HCT116 (cell line): ENCODE data around the gene TOMM34.

Source experiments
- EZH2 ChIP-seq: fragments of 200-600 bp; sonication (generic); IDR thresholded peaks from 2 replicates; pipeline ENCODE4 v1.6.1; 2017; ENCODE audit warnings: antibody characterized with exemption, mixed run types
- EZH2phosphoT487 ChIP-seq: fragments of 200-600 bp; IDR thresholded peaks from 2 replicates; pipeline ENCODE4 v1.6.1; 2018; ENCODE audit warnings: antibody characterized with exemption, borderline replicate concordance
- FOSL1 ChIP-seq: IDR thresholded peaks from 2 replicates; pipeline ENCODE4 v1.6.1; 2012; ENCODE audit warnings: low read depth
- POLR2A ChIP-seq: IDR thresholded peaks from 2 replicates; pipeline ENCODE4 v1.7.0; 2011; ENCODE audit warnings: borderline replicate concordance; ENCODE audit not compliant: insufficient read depth, insufficient read length; ENCODE audit errors: extremely low read depth
- POLR2AphosphoS5 ChIP-seq: IDR thresholded peaks from 2 replicates; pipeline ENCODE4 v1.6.1; 2011; ENCODE audit warnings: mild to moderate bottlenecking, low read depth, low read length, moderate library complexity
- RAD21 ChIP-seq: IDR thresholded peaks from 2 replicates; pipeline ENCODE4 v1.6.1; 2012; ENCODE audit warnings: low read depth, mild to moderate bottlenecking
- SIN3A ChIP-seq: IDR thresholded peaks from 2 replicates; pipeline ENCODE4 v1.6.1; 2012; ENCODE audit warnings: low read depth
- SP1 ChIP-seq: IDR thresholded peaks from 2 replicates; pipeline ENCODE4 v1.6.1; 2012; ENCODE audit warnings: low read depth
- SRF ChIP-seq: IDR thresholded peaks from 2 replicates; pipeline ENCODE4 v1.6.1; 2012; ENCODE audit warnings: low read depth
- YY1 ChIP-seq: IDR thresholded peaks from 2 replicates; pipeline ENCODE4 v1.6.1; 2011; ENCODE audit warnings: low read length, low read depth, moderate library complexity, mild to moderate bottlenecking; ENCODE audit not compliant: insufficient replicate concordance; ENCODE audit errors: extremely low read depth
- ZNF274 ChIP-seq: fragments of 200-500 bp; sonication (Bioruptor generic); IDR thresholded peaks from 2 replicates; pipeline ENCODE4 v1.6.1; 2014; ENCODE audit warnings: mild to moderate bottlenecking, low read depth, low read length, inconsistent platforms
- TF ChIP-seq, protein P1 (sequence below), 3 experiments: fragments of 200-600 bp in 1 of 3; sonication (generic) in 1 of 3; IDR thresholded peaks in 2 of 3; conservative IDR thresholded peaks in 1 of 3; 2 replicates each; pipeline ENCODE4 v1.5.1; 2012 to 2017; ENCODE audit warnings: low read depth in 2 of 3, low read length in 2 of 3, antibody characterized with exemption in 1 of 3, borderline replicate concordance in 1 of 3, control low read depth in 1 of 3, mild to moderate bottlenecking in 1 of 3, mixed read lengths in 1 of 3, mixed run types in 1 of 3, moderate library complexity in 1 of 3; ENCODE audit not compliant: insufficient read depth in 1 of 3
- TF ChIP-seq, protein P2 (sequence below): IDR thresholded peaks from 2 replicates; pipeline ENCODE4 v1.6.1; 2012; ENCODE audit warnings: low read depth

DNA sequence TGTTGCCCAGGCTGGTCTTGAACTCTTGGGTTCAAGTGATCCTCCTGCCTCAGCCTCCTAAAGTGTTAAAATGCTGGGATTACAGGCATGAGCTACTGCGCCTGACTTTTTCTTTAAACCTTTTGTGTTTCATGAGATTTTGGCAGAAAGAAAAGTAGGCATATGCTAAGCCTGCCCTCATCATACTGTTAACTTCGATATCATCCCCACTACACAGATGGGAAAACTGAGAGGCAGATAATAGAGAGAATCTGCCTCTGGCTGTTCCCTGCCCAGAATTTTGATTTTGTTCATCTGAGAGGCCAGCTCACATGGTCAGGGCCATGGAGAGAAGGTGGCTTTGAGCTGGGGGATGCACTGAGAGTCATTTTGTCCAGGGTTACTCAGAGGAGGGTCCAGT, 42.8 kb downstream of the TOMM34 start:
- TF ChIP-seq POLR2A, result no peak
- no peak for TF ChIP-seq SRF
- TF ChIP-seq ZNF274, result no peak
- no peak for TF ChIP-seq POLR2AphosphoS5
- TF ChIP-seq EZH2, result no peak
- TF ChIP-seq, protein P1, sequence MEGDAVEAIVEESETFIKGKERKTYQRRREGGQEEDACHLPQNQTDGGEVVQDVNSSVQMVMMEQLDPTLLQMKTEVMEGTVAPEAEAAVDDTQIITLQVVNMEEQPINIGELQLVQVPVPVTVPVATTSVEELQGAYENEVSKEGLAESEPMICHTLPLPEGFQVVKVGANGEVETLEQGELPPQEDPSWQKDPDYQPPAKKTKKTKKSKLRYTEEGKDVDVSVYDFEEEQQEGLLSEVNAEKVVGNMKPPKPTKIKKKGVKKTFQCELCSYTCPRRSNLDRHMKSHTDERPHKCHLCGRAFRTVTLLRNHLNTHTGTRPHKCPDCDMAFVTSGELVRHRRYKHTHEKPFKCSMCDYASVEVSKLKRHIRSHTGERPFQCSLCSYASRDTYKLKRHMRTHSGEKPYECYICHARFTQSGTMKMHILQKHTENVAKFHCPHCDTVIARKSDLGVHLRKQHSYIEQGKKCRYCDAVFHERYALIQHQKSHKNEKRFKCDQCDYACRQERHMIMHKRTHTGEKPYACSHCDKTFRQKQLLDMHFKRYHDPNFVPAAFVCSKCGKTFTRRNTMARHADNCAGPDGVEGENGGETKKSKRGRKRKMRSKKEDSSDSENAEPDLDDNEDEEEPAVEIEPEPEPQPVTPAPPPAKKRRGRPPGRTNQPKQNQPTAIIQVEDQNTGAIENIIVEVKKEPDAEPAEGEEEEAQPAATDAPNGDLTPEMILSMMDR (IDR thresholded peaks at IDR 0.05 in 2 of 3, conservative IDR thresholded peaks at IDR 0.05 in 1 of 3; ENCODE audit: borderline replicate concordance in 1 of 3, insufficient read depth in 1 of 3, low read depth in 2 of 3, low read length in 2 of 3), result no peak
- no peak for TF ChIP-seq YY1
- TF ChIP-seq SIN3A, result no peak
- TF ChIP-seq, protein P2, sequence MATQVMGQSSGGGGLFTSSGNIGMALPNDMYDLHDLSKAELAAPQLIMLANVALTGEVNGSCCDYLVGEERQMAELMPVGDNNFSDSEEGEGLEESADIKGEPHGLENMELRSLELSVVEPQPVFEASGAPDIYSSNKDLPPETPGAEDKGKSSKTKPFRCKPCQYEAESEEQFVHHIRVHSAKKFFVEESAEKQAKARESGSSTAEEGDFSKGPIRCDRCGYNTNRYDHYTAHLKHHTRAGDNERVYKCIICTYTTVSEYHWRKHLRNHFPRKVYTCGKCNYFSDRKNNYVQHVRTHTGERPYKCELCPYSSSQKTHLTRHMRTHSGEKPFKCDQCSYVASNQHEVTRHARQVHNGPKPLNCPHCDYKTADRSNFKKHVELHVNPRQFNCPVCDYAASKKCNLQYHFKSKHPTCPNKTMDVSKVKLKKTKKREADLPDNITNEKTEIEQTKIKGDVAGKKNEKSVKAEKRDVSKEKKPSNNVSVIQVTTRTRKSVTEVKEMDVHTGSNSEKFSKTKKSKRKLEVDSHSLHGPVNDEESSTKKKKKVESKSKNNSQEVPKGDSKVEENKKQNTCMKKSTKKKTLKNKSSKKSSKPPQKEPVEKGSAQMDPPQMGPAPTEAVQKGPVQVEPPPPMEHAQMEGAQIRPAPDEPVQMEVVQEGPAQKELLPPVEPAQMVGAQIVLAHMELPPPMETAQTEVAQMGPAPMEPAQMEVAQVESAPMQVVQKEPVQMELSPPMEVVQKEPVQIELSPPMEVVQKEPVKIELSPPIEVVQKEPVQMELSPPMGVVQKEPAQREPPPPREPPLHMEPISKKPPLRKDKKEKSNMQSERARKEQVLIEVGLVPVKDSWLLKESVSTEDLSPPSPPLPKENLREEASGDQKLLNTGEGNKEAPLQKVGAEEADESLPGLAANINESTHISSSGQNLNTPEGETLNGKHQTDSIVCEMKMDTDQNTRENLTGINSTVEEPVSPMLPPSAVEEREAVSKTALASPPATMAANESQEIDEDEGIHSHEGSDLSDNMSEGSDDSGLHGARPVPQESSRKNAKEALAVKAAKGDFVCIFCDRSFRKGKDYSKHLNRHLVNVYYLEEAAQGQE, result no peak
- TF ChIP-seq SP1, result no peak
- no peak for TF ChIP-seq FOSL1
- no peak for TF ChIP-seq RAD21
- no peak for TF ChIP-seq EZH2phosphoT487
